OCI-LY1 (cell line): Measurements from ENCODE around the gene ATP1A4.

Experiments
- H2AFZ ChIP-seq: fragments of 200-600 bp; sonication (generic), shearing (Covaris generic); 2 replicates; pipeline ENCODE4 v1.6.0; 2014; ENCODE audit warnings: antibody characterized with exemption, mild to moderate bottlenecking, low read length
- H3F3A ChIP-seq: fragments of 200-600 bp; sonication (generic), shearing (Covaris generic); 2 replicates; pipeline ENCODE4 v1.6.0; 2014; ENCODE audit warnings: mild to moderate bottlenecking, antibody characterized with exemption, low read length, moderate library complexity; ENCODE audit not compliant: insufficient read depth
- H3K27ac ChIP-seq: fragments of 200-600 bp; sonication (generic); 2 replicates; pipeline ENCODE4 v1.5.1; 2014; ENCODE audit warnings: low read length, mixed run types, mild to moderate bottlenecking, low read depth; ENCODE audit not compliant: poor library complexity, severe bottlenecking
- H3K27me3 ChIP-seq: fragments of 200-600 bp; sonication (generic); 2 replicates; pipeline ENCODE4 v1.6.0; 2014; ENCODE audit warnings: antibody characterized with exemption, mild to moderate bottlenecking, low read length, moderate library complexity; ENCODE audit not compliant: insufficient read depth
- H3K36me3 ChIP-seq: fragments of 200-600 bp; sonication (generic); 2 replicates; pipeline ENCODE4 v1.6.1; 2014; ENCODE audit warnings: mild to moderate bottlenecking, antibody characterized with exemption, low read length, moderate library complexity, mixed read lengths; ENCODE audit not compliant: insufficient read depth
- H3K4me1 ChIP-seq: fragments of 200-600 bp; sonication (generic); 2 replicates; pipeline ENCODE4 v1.5.1; 2014; ENCODE audit warnings: mild to moderate bottlenecking, low read length, moderate library complexity; ENCODE audit not compliant: insufficient read depth, severe bottlenecking
- H3K4me2 ChIP-seq: fragments of 200-600 bp; sonication (generic), shearing (Covaris generic); 2 replicates; pipeline ENCODE4 v1.6.1; 2014; ENCODE audit warnings: low read length
- H3K4me3 ChIP-seq: fragments of 200-600 bp; sonication (generic); 2 replicates; pipeline ENCODE4 v1.5.1; 2014; ENCODE audit warnings: low read length, low read depth, mild to moderate bottlenecking, mixed read lengths; ENCODE audit not compliant: poor library complexity, severe bottlenecking
- H3K79me2 ChIP-seq: fragments of 200-600 bp; shearing (Covaris generic); 2 replicates; pipeline ENCODE4 v1.6.1; 2016; ENCODE audit warnings: mixed run types, low read length, mixed read lengths; ENCODE audit not compliant: insufficient read depth
- H3K9ac ChIP-seq: fragments of 200-600 bp; sonication (generic), shearing (Covaris generic); 2 replicates; pipeline ENCODE4 v1.6.1; 2014; ENCODE audit warnings: mild to moderate bottlenecking, low read length, mixed read lengths
- H3K9me2 ChIP-seq: fragments of 200-600 bp; sonication (generic), shearing (Covaris generic); 2 replicates; pipeline ENCODE4 v1.6.1; 2014; ENCODE audit warnings: low read depth, mild to moderate bottlenecking, low read length, mixed read lengths
- H3K9me3 ChIP-seq: fragments of 200-600 bp; shearing (Covaris generic); 2 replicates; pipeline ENCODE4 v1.6.1; 2014; ENCODE audit warnings: low read length, mixed read lengths
- H4K20me1 ChIP-seq: fragments of 200-600 bp; sonication (generic), shearing (Covaris generic); 2 replicates; pipeline ENCODE4 v1.6.0; 2016; ENCODE audit warnings: mild to moderate bottlenecking, low read length; ENCODE audit not compliant: insufficient read depth
- EZH2 ChIP-seq: fragments of 200-600 bp; sonication (generic), shearing (Covaris generic); IDR thresholded peaks from 2 replicates; pipeline ENCODE4 v1.8.0; 2017; ENCODE audit warnings: borderline replicate concordance, mixed run types, mild to moderate bottlenecking, antibody characterized with exemption, low read length, moderate library complexity, mixed read lengths
- TF ChIP-seq, protein P1 (sequence below): fragments of 200-600 bp; sonication (generic), shearing (Covaris generic); IDR thresholded peaks from 2 replicates; pipeline ENCODE4 v1.5.1; 2017; ENCODE audit warnings: mild to moderate bottlenecking, antibody characterized with exemption, low read length, moderate library complexity, mixed read lengths

ATP1A4 gene

GRCh38 chr1:160226623-160227022, 75.2 kb downstream of the ATP1A4 start:
- no peaks in the 10 kb centered on the region for H3K79me2 ChIP-seq

DNA sequence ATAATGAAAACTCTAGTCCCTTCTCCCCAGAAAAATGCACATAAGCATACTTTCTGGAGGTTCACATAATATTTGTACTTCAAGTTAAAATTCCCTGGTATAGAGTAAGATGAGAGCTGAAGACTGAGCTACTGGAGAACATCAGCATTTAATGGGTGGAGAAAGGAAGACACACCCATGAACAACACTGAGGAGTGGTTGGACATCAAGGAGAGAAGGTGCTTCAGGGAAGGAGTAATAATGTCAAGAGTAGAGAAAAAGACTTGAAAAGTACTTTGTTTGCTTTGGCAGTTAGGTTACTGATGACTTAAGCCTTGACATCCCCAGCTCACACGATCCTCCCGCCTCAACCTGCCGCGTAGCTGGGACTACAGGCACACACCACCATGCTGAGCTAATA, 75.6 kb downstream of the ATP1A4 start:
- H3K4me3 ChIP-seq: no peak overlapping the region
- H3F3A ChIP-seq: no peaks in the 10 kb centered on the region
- H2AFZ ChIP-seq: no peak overlapping the region
- no peaks in the 10 kb centered on the region for H3K79me2 ChIP-seq
- H3K4me1 ChIP-seq: no peaks in the 10 kb centered on the region
- H3K4me2 ChIP-seq: no peak overlapping the region
- H3K27me3 ChIP-seq: no peaks in the 10 kb centered on the region
- TF ChIP-seq, protein P1, sequence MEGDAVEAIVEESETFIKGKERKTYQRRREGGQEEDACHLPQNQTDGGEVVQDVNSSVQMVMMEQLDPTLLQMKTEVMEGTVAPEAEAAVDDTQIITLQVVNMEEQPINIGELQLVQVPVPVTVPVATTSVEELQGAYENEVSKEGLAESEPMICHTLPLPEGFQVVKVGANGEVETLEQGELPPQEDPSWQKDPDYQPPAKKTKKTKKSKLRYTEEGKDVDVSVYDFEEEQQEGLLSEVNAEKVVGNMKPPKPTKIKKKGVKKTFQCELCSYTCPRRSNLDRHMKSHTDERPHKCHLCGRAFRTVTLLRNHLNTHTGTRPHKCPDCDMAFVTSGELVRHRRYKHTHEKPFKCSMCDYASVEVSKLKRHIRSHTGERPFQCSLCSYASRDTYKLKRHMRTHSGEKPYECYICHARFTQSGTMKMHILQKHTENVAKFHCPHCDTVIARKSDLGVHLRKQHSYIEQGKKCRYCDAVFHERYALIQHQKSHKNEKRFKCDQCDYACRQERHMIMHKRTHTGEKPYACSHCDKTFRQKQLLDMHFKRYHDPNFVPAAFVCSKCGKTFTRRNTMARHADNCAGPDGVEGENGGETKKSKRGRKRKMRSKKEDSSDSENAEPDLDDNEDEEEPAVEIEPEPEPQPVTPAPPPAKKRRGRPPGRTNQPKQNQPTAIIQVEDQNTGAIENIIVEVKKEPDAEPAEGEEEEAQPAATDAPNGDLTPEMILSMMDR: no peak
- no peak for TF ChIP-seq EZH2
- H3K27ac ChIP-seq: no peak overlapping the region
- H3K36me3 ChIP-seq: peaks cover 97% of the 10 kb centered on the region
- no peaks in the 10 kb centered on the region for H3K9me3 ChIP-seq
- no peak overlapping the region for H3K9ac ChIP-seq
- no peaks in the 10 kb centered on the region for H3K9me2 ChIP-seq
- no peaks in the 10 kb centered on the region for H4K20me1 ChIP-seq

More at GRCh38 chr1:160226623-160227022, 75.2 kb downstream of the ATP1A4 start:
- no peaks in the 10 kb centered on the region for H3K9me2 ChIP-seq
- H3K27ac ChIP-seq: no peak overlapping the region
- H3F3A ChIP-seq: no peaks in the 10 kb centered on the region
- no peaks in the 10 kb centered on the region for H3K9me3 ChIP-seq
- H3K4me3 ChIP-seq: no peak overlapping the region
- TF ChIP-seq, protein P1: no peak
- no peak for TF ChIP-seq EZH2
- H3K4me2 ChIP-seq: no peak overlapping the region
- H3K27me3 ChIP-seq: no peaks in the 10 kb centered on the region
- no peak overlapping the region for H3K9ac ChIP-seq
- no peak overlapping the region for H2AFZ ChIP-seq
- H4K20me1 ChIP-seq: no peaks in the 10 kb centered on the region
- H3K4me1 ChIP-seq: no peaks in the 10 kb centered on the region
- peaks cover 97% of the 10 kb centered on the region for H3K36me3 ChIP-seq

DNA sequence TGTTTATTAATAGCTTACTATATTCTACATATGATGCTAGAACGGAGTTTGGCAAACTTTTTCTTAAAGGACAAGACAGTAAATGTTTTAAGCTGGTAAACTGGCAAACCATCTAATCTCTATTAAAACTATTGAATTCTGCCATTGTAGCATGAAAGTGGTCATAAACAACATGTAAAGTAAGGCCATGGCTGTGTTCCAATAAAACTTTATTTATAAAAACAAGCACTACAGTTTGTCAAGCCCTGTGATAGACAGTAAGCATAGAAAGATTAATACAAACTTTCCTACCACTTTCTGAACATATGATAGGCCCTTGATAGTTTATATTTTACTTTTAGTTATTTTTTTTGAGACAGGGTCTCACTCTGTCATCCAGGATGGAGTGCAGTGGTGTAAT, 76.2 kb downstream of the ATP1A4 start:
- H3K79me2 ChIP-seq: no peaks in the 10 kb centered on the region
- no peak overlapping the region for H2AFZ ChIP-seq
- no peaks in the 10 kb centered on the region for H4K20me1 ChIP-seq
- peaks cover 97% of the 10 kb centered on the region for H3K36me3 ChIP-seq
- no peak overlapping the region for H3K4me3 ChIP-seq
- no peak overlapping the region for H3K4me2 ChIP-seq
- no peaks in the 10 kb centered on the region for H3K27me3 ChIP-seq
- H3K27ac ChIP-seq: no peak overlapping the region
- no peaks in the 10 kb centered on the region for H3F3A ChIP-seq
- no peaks in the 10 kb centered on the region for H3K9me2 ChIP-seq
- no peak for TF ChIP-seq EZH2
- TF ChIP-seq, protein P1: no peak
- no peaks in the 10 kb centered on the region for H3K4me1 ChIP-seq
- no peak overlapping the region for H3K9ac ChIP-seq
- no peaks in the 10 kb centered on the region for H3K9me3 ChIP-seq
